PC-3 (cell line): Measurements from ENCODE around the gene PLEKHG4. TPM values are rescaled to one million over a fixed set of nuclear protein-coding genes. Genes with fewer than 3 reads are reported as not detected.
A peak's percentile ranks its signal among the peaks of the same experiment; 100 is the strongest.

ENCODE experiments used
- ATAC-seq: fragments of 200-7000 bp; cut with Tn5 transposase; 2 replicates; pipeline ENCODE4 v1.9.1; 2020; ENCODE audit warnings: mild to moderate bottlenecking, moderate library complexity
- BruUV-seq: library from RNA; stranded (reverse); fragments of 400-500 nt; replicated peaks from 2 replicates; lab custom pipeline; 2021; lab: Mats Ljungman, UMichigan
- CTCF ChIA-PET: fragments of 300-600 bp; sonication (Branson Sonifier 250); formaldehyde crosslinking; loops from one replicate; lab custom pipeline; 2022; ENCODE audit warnings: antibody characterized with exemption; lab: Charles Lee
- POLR2A ChIA-PET: fragments of 300-600 bp; sonication (Branson Sonifier 250); formaldehyde crosslinking; loops from one replicate; lab custom pipeline; 2022; ENCODE audit warnings: antibody characterized with exemption; ENCODE audit not compliant: unreplicated experiment; lab: Charles Lee
- DNase-seq: peaks from one replicate; pipeline ENCODE4 v3.0.0-alpha.2; 2015
- H2AFZ ChIP-seq: fragments of 300-600 bp; sonication (generic); 2 replicates; pipeline ENCODE4 v1.6.0; 2016; ENCODE audit warnings: antibody characterized with exemption, low read length
- H3F3A ChIP-seq: fragments of 300-600 bp; sonication (generic); one replicate; pipeline ENCODE4 v1.6.0; 2017; ENCODE audit warnings: antibody characterized with exemption, low read length, control low read depth, mild to moderate bottlenecking; ENCODE audit not compliant: unreplicated experiment
- H3K27ac ChIP-seq: fragments of 300-600 bp; sonication (generic); 2 replicates; pipeline ENCODE4 v1.5.1; 2016; ENCODE audit warnings: mild to moderate bottlenecking, low read length
- H3K27me3 ChIP-seq: fragments of 300-600 bp; sonication (generic); 2 replicates; pipeline ENCODE4 v1.6.1; 2016; ENCODE audit warnings: low read length, mixed read lengths
- H3K36me3 ChIP-seq: fragments of 300-600 bp; sonication (generic); 2 replicates; pipeline ENCODE4 v1.6.1; 2016; ENCODE audit warnings: low read depth, mixed run types, low read length, mixed read lengths
- H3K4me1 ChIP-seq: fragments of 300-600 bp; sonication (generic); 2 replicates; pipeline ENCODE4 v1.5.1; 2016; ENCODE audit warnings: low read length; ENCODE audit not compliant: insufficient read depth
- H3K4me2 ChIP-seq: fragments of 300-600 bp; sonication (generic); 2 replicates; pipeline ENCODE4 v1.6.0; 2016; ENCODE audit warnings: low read length
- H3K4me3 ChIP-seq: fragments of 300-600 bp; sonication (generic); 2 replicates; pipeline ENCODE4 v1.5.1; 2016; ENCODE audit warnings: mild to moderate bottlenecking, low read length, mixed read lengths
- H3K79me2 ChIP-seq: fragments of 300-600 bp; sonication (generic); 2 replicates; pipeline ENCODE4 v1.6.1; 2017; ENCODE audit warnings: low read length, mixed read lengths
- H3K9ac ChIP-seq: fragments of 300-600 bp; sonication (generic); 2 replicates; pipeline ENCODE4 v1.6.0; 2016; ENCODE audit warnings: mild to moderate bottlenecking, low read length
- H3K9me2 ChIP-seq: fragments of 300-600 bp; sonication (generic); replicated peaks from 2 replicates; pipeline ENCODE4 v1.6.1; 2016; ENCODE audit warnings: mixed run types, low read length, mixed read lengths
- H3K9me3 ChIP-seq: fragments of 300-600 bp; sonication (generic); 2 replicates; pipeline ENCODE4 v1.6.1; 2016; ENCODE audit warnings: low read length, mixed read lengths
- H4K20me1 ChIP-seq: fragments of 300-600 bp; sonication (generic); 2 replicates; pipeline ENCODE4 v1.6.1; 2016; ENCODE audit warnings: low read length, mixed read lengths
- EZH2 ChIP-seq: fragments of 300-600 bp; sonication (generic); IDR thresholded peaks from one replicate; pipeline ENCODE4 v1.6.1; 2017; ENCODE audit warnings: antibody characterized with exemption, mild to moderate bottlenecking, low read length; ENCODE audit not compliant: unreplicated experiment
- EZH2phosphoT487 ChIP-seq: fragments of 300-600 bp; sonication (generic); IDR thresholded peaks from 2 replicates; pipeline ENCODE4 v1.6.1; 2018; ENCODE audit warnings: mild to moderate bottlenecking, antibody characterized with exemption, low read length, borderline replicate concordance
- intact Hi-C: fragments of 100-400 bp; cut with micrococcal nuclease; formaldehyde crosslinking; loops from 2 replicates; pipeline ENCODE4 v1.9.0; 2023
- total RNA-seq: library from RNA; depleted of rRNA; stranded (reverse); fragments of >200 nt; gene quantifications from 2 replicates; pipeline ENCODE4 v1.2.3, GENCODE V29; 2014
- TF ChIP-seq, protein P1 (sequence below): fragments of 300-600 bp; sonication (generic); conservative IDR thresholded peaks from 2 replicates; pipeline ENCODE4 v1.5.1; 2017; ENCODE audit warnings: antibody characterized with exemption, low read depth, mild to moderate bottlenecking, low read length

Gene PLEKHG4
- total RNA-seq, 1 experiment from 2014 or later: 8.9 TPM

DNA sequence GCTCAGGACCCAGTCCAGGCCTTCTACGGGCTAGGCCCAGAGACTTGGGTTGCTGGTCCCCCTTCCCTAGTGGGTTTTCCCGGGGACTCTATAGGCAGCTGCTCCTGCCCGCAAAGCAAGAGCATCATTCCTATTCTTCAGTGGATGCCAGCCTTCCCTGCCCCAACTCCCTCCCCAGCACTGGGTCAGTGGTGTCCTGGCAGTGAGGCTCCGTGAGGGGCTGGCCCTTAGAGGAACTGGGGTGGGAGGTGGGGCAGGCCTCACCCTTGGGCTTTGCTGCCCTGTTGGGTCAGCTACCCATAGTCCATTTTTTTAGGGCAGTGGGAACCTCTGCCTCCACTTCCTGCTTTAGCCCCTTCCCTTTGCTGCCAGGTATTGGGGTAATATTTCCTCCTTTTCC, 7.9 kb upstream of the PLEKHG4 start:
- Histone ChIP-seq H3K9me2 (no peaks in the 10 kb centered on the region), H3K9me3 (no peaks in the 10 kb centered on the region), H3K27ac (no peak overlapping the region), H3K9ac (no peak overlapping the region), H3K4me1 (peaks cover 6% of the 10 kb centered on the region; the same call in 1 of the 2 replicates), H3K27me3 (no peaks in the 10 kb centered on the region), H3K79me2 (no peaks in the 10 kb centered on the region), H3K4me2 (no peak overlapping the region), H3K36me3 (0 out of 2 replicates have a peak, but pooled peaks cover 3% of the 10 kb centered on the region), H3K4me3 (no peak overlapping the region), H4K20me1 (no peaks in the 10 kb centered on the region), H2AFZ (no peak overlapping the region), H3F3A (no peaks in the 10 kb centered on the region)
- DNase-seq (no peak), ATAC-seq (no peak)
- no TSS peak for BruUV-seq
- ChIA-PET CTCF (no interaction called here), POLR2A (no interaction called here)
- TF ChIP-seq EZH2 (no peak), EZH2phosphoT487 (no peak)
- TF ChIP-seq, protein P1, sequence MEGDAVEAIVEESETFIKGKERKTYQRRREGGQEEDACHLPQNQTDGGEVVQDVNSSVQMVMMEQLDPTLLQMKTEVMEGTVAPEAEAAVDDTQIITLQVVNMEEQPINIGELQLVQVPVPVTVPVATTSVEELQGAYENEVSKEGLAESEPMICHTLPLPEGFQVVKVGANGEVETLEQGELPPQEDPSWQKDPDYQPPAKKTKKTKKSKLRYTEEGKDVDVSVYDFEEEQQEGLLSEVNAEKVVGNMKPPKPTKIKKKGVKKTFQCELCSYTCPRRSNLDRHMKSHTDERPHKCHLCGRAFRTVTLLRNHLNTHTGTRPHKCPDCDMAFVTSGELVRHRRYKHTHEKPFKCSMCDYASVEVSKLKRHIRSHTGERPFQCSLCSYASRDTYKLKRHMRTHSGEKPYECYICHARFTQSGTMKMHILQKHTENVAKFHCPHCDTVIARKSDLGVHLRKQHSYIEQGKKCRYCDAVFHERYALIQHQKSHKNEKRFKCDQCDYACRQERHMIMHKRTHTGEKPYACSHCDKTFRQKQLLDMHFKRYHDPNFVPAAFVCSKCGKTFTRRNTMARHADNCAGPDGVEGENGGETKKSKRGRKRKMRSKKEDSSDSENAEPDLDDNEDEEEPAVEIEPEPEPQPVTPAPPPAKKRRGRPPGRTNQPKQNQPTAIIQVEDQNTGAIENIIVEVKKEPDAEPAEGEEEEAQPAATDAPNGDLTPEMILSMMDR: no peak
- intact Hi-C loops: no loop called here

DNA sequence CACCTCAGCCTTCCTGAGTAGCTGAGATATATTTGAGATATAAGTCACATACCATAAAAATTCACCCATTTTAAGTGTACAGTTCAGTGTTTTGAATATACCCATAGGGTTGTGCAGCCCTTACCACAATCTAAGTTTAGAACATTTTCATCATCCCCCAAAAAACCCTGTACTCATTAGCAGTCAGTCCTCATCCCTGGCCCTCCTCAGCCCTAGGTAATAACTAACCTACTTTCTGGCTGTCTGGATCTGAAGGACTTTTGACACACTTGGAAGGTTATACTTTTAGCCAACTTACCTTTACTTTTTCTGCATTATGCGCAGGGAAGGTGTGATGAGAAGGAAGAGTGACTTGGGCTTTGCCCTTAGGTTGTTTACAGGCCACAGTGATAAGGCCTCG, 4.0 kb upstream of the PLEKHG4 start:
- ATAC-seq (no peak), DNase-seq (no peak)
- Histone ChIP-seq H3K4me2 (no peak overlapping the region), H3K9ac (no peak overlapping the region), H3K9me2 (no peaks in the 10 kb centered on the region), H4K20me1 (no peaks in the 10 kb centered on the region), H3K4me1 (peaks cover 23% of the 10 kb centered on the region), H3F3A (no peaks in the 10 kb centered on the region), H3K36me3 (0 out of 2 replicates have a peak, but pooled peaks cover 4% of the 10 kb centered on the region), H3K9me3 (no peaks in the 10 kb centered on the region), H3K79me2 (peaks cover 6% of the 10 kb centered on the region; the same call in 1 of the 2 replicates), H3K27ac (no peak overlapping the region), H3K4me3 (no peak overlapping the region), H3K27me3 (no peaks in the 10 kb centered on the region), H2AFZ (no peak overlapping the region)
- intact Hi-C loops: loop anchor here (5.0 kb wide), 1 partner anchor 72 kb away; no protein-coding TSS in a partner anchor
- POLR2A ChIA-PET: no interaction called here
- no peak for TF ChIP-seq EZH2
- TF ChIP-seq, protein P1: no peak
- no peak for TF ChIP-seq EZH2phosphoT487
- CTCF ChIA-PET: no interaction called here
- BruUV-seq: no TSS peak

GRCh38 chr16:67277294-67277998, 1.9 kb upstream of the PLEKHG4 start:
- intact Hi-C loops: loop anchor here (5.0 kb wide), 1 partner anchor 70 kb away; no protein-coding TSS in a partner anchor
- ATAC-seq (peak; percentile 68), DNase-seq (peak; percentile 91)
- Histone ChIP-seq H3K4me2 (peak overlapping the region; percentile 92), H3K9ac (peak overlapping the region; percentile 86), H3K27ac (peak overlapping the region; percentile 99), H2AFZ (no peak overlapping the region), H3K4me1 (peaks cover 23% of the 10 kb centered on the region), H3K27me3 (no peaks in the 10 kb centered on the region), H3K79me2 (peaks cover 6% of the 10 kb centered on the region; the same call in 1 of the 2 replicates), H3F3A (no peaks in the 10 kb centered on the region), H3K9me3 (no peaks in the 10 kb centered on the region), H3K4me3 (peak overlapping the region; percentile 71), H4K20me1 (no peaks in the 10 kb centered on the region), H3K9me2 (no peaks in the 10 kb centered on the region), H3K36me3 (0 out of 2 replicates have a peak, but pooled peaks cover 4% of the 10 kb centered on the region)
- CTCF ChIA-PET: interaction anchor here (0.6 to 1.3 kb wide), 2 partner anchors 17 to 31 kb away, joined by 3 to 8 read pairs; no protein-coding TSS in a partner anchor
- BruUV-seq: TSS peak; percentile 36
- TF ChIP-seq, protein P1: no peak
- TF ChIP-seq EZH2phosphoT487 (no peak), EZH2 (no peak)
- POLR2A ChIA-PET: interaction anchor here (0.7 kb wide), 1 partner anchor 41 kb away, joined by 3 read pairs; no protein-coding TSS in a partner anchor
